ENCODE results near the gene TINCR. TPM values are rescaled to one million over a fixed set of nuclear protein-coding genes. Genes with fewer than 3 reads are reported as not detected.

TINCR gene
- 10 to 100 TPM; 19.6 to 44.2 (median 28.0) TPM for total RNA-seq

DNA sequence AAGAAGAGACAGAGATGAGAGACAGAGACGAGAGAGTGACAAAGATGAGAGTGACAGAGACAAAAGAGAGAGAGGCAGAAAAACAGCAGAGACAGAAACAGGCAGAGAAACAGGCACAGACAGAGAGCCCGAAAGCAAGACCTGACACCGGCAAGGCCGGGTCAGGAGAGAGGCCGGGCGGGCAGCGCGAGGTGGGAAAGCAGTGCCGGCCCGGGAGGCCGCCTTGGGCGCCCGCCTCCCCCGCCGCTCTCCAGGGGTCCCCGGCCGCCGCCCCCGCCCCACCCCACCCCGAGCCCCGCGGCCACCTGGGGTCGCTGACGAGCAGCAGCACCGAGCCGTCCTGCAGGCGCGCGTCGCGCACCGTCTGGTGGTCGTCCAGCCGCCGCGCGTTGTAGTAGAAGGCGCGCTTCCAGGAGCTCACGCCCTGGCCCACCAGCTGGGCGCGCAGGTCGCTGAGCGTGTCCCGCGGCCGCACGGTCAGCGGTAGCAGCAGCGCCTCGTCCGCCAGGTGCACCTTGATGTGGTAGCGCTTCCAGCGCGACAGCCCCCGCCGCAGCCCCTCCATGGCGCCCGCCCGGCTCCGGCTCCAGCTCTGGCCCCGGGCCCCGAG lies at the start of gene TINCR:
TSS of gene TINCR (minus strand) at position 594 of the 610 bp plus-strand sequence.
- Histone ChIP-seq H3K9me3 (no peaks in the 10 kb centered on the region), H3K27ac (peak within 1 kb of the TSS; percentile 55 to 89 (median 83)), H3K4me3 (peak within 1 kb of the TSS; percentile 58 to 78 (median 66)), H3K4me1 (peaks cover 0 to 45% (median 4%) of the 10 kb centered on the region in 3 donors), H3K36me3 (peaks cover 0 to 7% (median 0%) of the 10 kb centered on the region in 3 donors), H3K27me3 (peaks cover 0 to 53% (median 0%) of the 10 kb centered on the region in 4 donors)
- intact Hi-C loops (cut with DNase I), result no loop called here
- WGBS, 2 donors, result 19 to 41% methylated on average over 4 to 11 of the region's 63 CpGs
- TF ChIP-seq, protein P1, sequence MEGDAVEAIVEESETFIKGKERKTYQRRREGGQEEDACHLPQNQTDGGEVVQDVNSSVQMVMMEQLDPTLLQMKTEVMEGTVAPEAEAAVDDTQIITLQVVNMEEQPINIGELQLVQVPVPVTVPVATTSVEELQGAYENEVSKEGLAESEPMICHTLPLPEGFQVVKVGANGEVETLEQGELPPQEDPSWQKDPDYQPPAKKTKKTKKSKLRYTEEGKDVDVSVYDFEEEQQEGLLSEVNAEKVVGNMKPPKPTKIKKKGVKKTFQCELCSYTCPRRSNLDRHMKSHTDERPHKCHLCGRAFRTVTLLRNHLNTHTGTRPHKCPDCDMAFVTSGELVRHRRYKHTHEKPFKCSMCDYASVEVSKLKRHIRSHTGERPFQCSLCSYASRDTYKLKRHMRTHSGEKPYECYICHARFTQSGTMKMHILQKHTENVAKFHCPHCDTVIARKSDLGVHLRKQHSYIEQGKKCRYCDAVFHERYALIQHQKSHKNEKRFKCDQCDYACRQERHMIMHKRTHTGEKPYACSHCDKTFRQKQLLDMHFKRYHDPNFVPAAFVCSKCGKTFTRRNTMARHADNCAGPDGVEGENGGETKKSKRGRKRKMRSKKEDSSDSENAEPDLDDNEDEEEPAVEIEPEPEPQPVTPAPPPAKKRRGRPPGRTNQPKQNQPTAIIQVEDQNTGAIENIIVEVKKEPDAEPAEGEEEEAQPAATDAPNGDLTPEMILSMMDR (IDR thresholded peaks at IDR 0.05), result peak in 1 of 6 experiments; percentile 17
- peak in 1 of 4 donors; percentile 36 for TF ChIP-seq POLR2A (IDR thresholded peaks at IDR 0.05)
- DNase-seq, result no peak

DNA sequence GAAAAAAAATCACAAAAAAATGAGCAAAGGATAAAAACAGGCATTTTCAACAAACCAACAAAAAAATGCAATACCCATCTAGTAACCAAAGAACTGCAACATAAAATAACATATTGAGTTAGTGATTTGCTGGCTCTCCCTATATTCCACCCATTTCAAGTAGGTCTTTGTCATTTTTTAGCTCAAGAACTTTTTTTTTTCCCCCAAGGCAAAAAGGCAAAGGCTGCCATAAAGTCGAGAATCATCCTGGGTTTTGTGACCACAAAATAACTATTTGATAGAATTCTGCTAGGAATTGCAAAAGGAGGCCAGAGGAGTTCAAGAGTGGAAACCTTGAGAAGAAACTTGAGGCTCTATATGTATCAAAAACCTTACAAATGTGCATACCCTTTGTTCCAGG lies 49.3 kb upstream of the TINCR start:
- DNase-seq, result no peak
- H3K4me1 ChIP-seq, result peaks cover 23 to 47% (median 24%) of the 10 kb centered on the region in 3 donors
- no peaks in the 10 kb centered on the region for H3K27me3 ChIP-seq
- WGBS, 2 donors, result 65 to 76% methylated on average over 1 of the region's 1 CpG
- intact Hi-C loops (cut with DNase I), result no loop called here
- H3K4me3 ChIP-seq, result no peak overlapping the region
- TF ChIP-seq, protein P1 (IDR thresholded peaks at IDR 0.05), result no peak
- no peak for TF ChIP-seq POLR2A (IDR thresholded peaks at IDR 0.05)
- no peak overlapping the region for H3K27ac ChIP-seq
- no peaks in the 10 kb centered on the region for H3K9me3 ChIP-seq
- peaks cover 37 to 91% (median 48%) of the 10 kb centered on the region in 3 donors for H3K36me3 ChIP-seq

DNA sequence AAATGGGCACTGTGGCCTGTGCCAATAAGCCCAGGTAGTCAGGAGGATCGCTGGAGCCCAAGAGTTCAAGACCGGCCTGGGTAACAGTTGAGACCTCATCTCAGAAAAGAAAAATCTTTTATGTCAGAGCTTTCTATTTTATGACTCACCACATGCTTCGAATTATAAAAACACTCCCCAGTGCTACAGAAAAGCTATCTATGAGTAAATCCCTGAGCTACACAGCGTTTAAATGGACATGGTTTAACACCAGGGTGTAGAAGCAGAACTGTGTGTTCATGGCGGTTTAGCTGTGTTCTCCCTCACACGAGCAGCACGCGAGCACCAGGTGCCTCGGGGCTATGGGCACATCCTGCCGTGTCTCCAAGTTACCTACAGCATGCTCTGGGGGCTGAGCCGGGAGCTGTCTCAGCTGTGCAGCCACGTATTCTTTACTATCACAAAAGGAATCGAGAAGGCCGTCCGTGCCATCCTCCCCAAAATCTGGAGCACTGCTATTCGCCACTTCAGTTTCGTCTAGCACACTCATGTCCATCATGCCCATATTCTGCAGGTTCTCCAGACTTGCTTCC lies 48.1 kb upstream of the TINCR start:
- Histone ChIP-seq H3K36me3 (peaks cover 37 to 93% (median 51%) of the 10 kb centered on the region in 3 donors), H3K9me3 (no peaks in the 10 kb centered on the region), H3K27me3 (no peaks in the 10 kb centered on the region), H3K4me3 (no peak overlapping the region), H3K4me1 (peaks cover 15 to 35% (median 17%) of the 10 kb centered on the region in 3 donors), H3K27ac (no peak overlapping the region)
- no peak for DNase-seq
- intact Hi-C loops (cut with DNase I), result no loop called here
- TF ChIP-seq, protein P1 (IDR thresholded peaks at IDR 0.05), result no peak
- TF ChIP-seq POLR2A (IDR thresholded peaks at IDR 0.05), result no peak
- WGBS, 2 donors, result 90% methylated on average over 16 to 17 of the region's 17 CpGs

DNA sequence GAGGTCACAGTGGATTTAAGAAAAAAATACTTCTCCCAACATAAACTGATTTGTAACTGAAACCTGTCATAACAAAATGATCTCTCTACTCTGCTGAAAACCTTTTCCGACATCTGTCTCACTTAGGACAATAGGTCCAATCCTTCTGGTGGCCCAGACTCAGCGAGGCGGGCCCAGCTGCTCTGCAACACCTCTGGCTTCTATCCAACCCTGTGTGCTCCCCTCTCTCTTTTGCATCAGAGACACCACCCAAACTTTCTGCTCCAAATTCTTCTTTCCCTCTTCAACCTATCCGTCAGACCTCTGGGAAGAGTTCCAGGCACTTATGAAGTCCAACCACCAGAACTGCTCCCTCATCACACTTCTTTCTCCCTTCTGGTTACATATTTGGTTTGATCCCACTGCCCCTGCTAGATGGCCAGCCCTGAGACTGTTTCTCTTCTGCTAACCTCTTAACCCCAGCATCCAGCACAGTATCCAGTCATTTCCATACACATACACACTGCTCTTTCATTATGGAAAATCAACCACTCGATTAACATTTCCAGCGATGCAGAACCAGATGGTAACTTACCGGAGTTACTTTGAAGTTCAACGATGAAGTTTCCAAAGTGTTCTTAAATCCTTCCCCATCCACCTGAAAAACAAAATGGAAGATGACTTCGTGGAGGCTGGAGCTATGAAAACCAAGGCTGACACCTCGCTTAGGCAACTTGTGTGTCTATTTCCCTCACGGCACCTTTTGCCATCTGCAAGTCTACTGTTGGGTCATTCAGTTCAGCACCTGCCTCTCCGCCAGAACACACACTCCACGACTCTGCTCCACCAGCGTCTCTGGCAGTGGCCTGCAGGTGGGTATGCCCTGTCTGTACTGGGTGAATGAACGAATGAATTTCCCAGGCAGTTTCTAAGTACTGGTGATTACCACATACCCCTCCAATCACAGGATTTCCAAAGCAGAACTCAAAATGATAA lies 45.4 kb upstream of the TINCR start:
- no peaks in the 10 kb centered on the region for H3K27me3 ChIP-seq
- intact Hi-C loops (cut with DNase I), result no loop called here
- TF ChIP-seq POLR2A (IDR thresholded peaks at IDR 0.05), result no peak
- TF ChIP-seq, protein P1 (IDR thresholded peaks at IDR 0.05), result no peak
- H3K9me3 ChIP-seq, result no peaks in the 10 kb centered on the region
- H3K4me1 ChIP-seq, result peaks cover 0 to 8% (median under 1%) of the 10 kb centered on the region in 3 donors
- H3K36me3 ChIP-seq, result peaks cover 43 to 92% (median 61%) of the 10 kb centered on the region in 3 donors
- H3K27ac ChIP-seq, result no peak overlapping the region
- no peak overlapping the region for H3K4me3 ChIP-seq
- DNase-seq, result no peak
- WGBS, 2 donors, result 86 to 93% methylated on average over 14 to 15 of the region's 15 CpGs

Data from esophagus squamous epithelium (tissue), 5 donors.